Osteocyte (in vitro differentiated cells): ENCODE data around the gene TRPV2. TPM values are rescaled to one million over a fixed set of nuclear protein-coding genes. Genes with fewer than 3 reads are reported as not detected.

Experiments used
- DNase-seq: peaks from one replicate; pipeline ENCODE4 v3.0.0; 2021; ENCODE audit warnings: mixed read lengths; ENCODE audit not compliant: unreplicated experiment; ENCODE audit errors: extremely low spot score
- H3K27ac Mint-ChIP-seq: one replicate; pipeline ENCODE4 v1.8.0; 2021; ENCODE audit warnings: mild to moderate bottlenecking, mixed read lengths; ENCODE audit not compliant: unreplicated experiment
- H3K27me3 Mint-ChIP-seq: one replicate; pipeline ENCODE4 v1.8.0; 2021; ENCODE audit warnings: mixed read lengths; ENCODE audit not compliant: unreplicated experiment
- H3K36me3 Mint-ChIP-seq: one replicate; pipeline ENCODE4 v1.8.0; 2021; ENCODE audit warnings: mixed read lengths; ENCODE audit not compliant: unreplicated experiment
- H3K4me1 Mint-ChIP-seq: one replicate; pipeline ENCODE4 v1.8.0; 2021; ENCODE audit warnings: mixed read lengths; ENCODE audit not compliant: unreplicated experiment
- H3K4me3 Mint-ChIP-seq: one replicate; pipeline ENCODE4 v1.8.0; 2021; ENCODE audit warnings: mild to moderate bottlenecking, moderate library complexity, mixed read lengths; ENCODE audit not compliant: unreplicated experiment
- H3K9me3 Mint-ChIP-seq: one replicate; pipeline ENCODE4 v1.8.0; 2021; ENCODE audit warnings: mixed read lengths; ENCODE audit not compliant: unreplicated experiment
- total RNA-seq: library from RNA; stranded (reverse); gene quantifications from 2 replicates; pipeline ENCODE4 v1.2.1, GENCODE V29; 2021
- TF ChIP-seq, protein P1 (sequence below): fragments of 200-600 bp; sonication (generic); IDR thresholded peaks from 2 replicates; pipeline ENCODE4 v1.5.0; 2021; ENCODE audit warnings: antibody characterized with exemption, mild to moderate bottlenecking, moderate library complexity

TRPV2 gene
- total RNA-seq, 1 donor from 2014 or later: 1.3 TPM

- DNase-seq: no peak
- Mint-ChIP-seq H3K9me3 (no peaks in the 10 kb centered on the region), H3K27ac (no peak overlapping the region), H3K4me3 (no peak overlapping the region), H3K27me3 (no peaks in the 10 kb centered on the region), H3K4me1 (peaks cover 12% of the 10 kb centered on the region), H3K36me3 (peaks cover 2% of the 10 kb centered on the region)
- TF ChIP-seq, protein P1, sequence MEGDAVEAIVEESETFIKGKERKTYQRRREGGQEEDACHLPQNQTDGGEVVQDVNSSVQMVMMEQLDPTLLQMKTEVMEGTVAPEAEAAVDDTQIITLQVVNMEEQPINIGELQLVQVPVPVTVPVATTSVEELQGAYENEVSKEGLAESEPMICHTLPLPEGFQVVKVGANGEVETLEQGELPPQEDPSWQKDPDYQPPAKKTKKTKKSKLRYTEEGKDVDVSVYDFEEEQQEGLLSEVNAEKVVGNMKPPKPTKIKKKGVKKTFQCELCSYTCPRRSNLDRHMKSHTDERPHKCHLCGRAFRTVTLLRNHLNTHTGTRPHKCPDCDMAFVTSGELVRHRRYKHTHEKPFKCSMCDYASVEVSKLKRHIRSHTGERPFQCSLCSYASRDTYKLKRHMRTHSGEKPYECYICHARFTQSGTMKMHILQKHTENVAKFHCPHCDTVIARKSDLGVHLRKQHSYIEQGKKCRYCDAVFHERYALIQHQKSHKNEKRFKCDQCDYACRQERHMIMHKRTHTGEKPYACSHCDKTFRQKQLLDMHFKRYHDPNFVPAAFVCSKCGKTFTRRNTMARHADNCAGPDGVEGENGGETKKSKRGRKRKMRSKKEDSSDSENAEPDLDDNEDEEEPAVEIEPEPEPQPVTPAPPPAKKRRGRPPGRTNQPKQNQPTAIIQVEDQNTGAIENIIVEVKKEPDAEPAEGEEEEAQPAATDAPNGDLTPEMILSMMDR: no peak
These were observed 49.1 kb downstream of the TRPV2 start for GRCh38 chr17:16464303-16465051.

GRCh38 chr17:16465052-16465312, 49.6 kb downstream of the TRPV2 start:
- H3K27ac Mint-ChIP-seq: no peak overlapping the region
- H3K4me3 Mint-ChIP-seq: no peak overlapping the region
- no peaks in the 10 kb centered on the region for H3K27me3 Mint-ChIP-seq
- H3K36me3 Mint-ChIP-seq: peaks cover 2% of the 10 kb centered on the region
- no peaks in the 10 kb centered on the region for H3K9me3 Mint-ChIP-seq
- peaks cover 12% of the 10 kb centered on the region for H3K4me1 Mint-ChIP-seq
- TF ChIP-seq, protein P1: no peak
- no peak for DNase-seq

DNA sequence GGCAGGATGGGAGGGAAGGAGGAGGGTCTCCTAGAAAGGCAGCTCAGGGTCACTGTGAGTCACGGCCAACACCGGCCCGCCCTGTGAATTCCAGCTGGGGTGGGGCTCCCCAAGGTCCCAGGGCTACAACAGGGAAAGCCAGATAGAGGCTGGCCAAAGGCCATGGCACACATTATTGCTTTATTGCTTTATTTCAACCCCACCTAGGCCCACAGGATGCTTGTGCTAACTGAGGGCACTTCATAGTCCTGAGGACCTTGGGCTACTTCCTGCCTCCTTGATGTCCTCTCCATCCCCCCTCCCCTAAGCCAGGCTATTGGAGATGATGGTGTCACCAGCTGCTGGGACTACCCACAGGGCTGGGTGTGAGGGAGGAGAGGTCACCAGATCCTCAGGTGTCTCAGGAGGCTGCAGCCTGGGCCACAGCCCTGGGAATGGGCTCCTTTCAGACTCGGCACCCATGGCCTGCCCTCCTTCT, 50.5 kb downstream of the TRPV2 start:
- no peaks in the 10 kb centered on the region for H3K9me3 Mint-ChIP-seq
- DNase-seq: no peak
- H3K27me3 Mint-ChIP-seq: no peaks in the 10 kb centered on the region
- no peak overlapping the region for H3K4me3 Mint-ChIP-seq
- H3K27ac Mint-ChIP-seq: no peak overlapping the region
- H3K36me3 Mint-ChIP-seq: peaks cover 2% of the 10 kb centered on the region
- TF ChIP-seq, protein P1: no peak
- H3K4me1 Mint-ChIP-seq: peaks cover 12% of the 10 kb centered on the region

- DNase-seq: no peak
- TF ChIP-seq, protein P1: no peak
- peaks cover 2% of the 10 kb centered on the region for H3K36me3 Mint-ChIP-seq
- H3K9me3 Mint-ChIP-seq: no peaks in the 10 kb centered on the region
- peaks cover 12% of the 10 kb centered on the region for H3K4me1 Mint-ChIP-seq
- no peak overlapping the region for H3K27ac Mint-ChIP-seq
- H3K4me3 Mint-ChIP-seq: no peak overlapping the region
- no peaks in the 10 kb centered on the region for H3K27me3 Mint-ChIP-seq
These were observed 51.0 kb downstream of the TRPV2 start for GRCh38 chr17:16466407-16466806.

GRCh38 chr17:16467044-16467443, 51.7 kb downstream of the TRPV2 start:
- TF ChIP-seq, protein P1: no peak
- Mint-ChIP-seq H3K4me1 (peaks cover 12% of the 10 kb centered on the region), H3K4me3 (no peak overlapping the region), H3K36me3 (peaks cover 2% of the 10 kb centered on the region), H3K27ac (no peak overlapping the region), H3K27me3 (no peaks in the 10 kb centered on the region), H3K9me3 (no peaks in the 10 kb centered on the region)
- no peak for DNase-seq
